Cerebellar nuclear complex (tissue), 1 donor: ENCODE results near the gene VPS26B.
"Not testable (repeated sequence)": the region's sequence is repeated elsewhere in the genome, so short reads cannot be mapped to it uniquely, and the experiment has no call there.

ENCODE experiments used
- DNase-seq, 2 experiments: peaks; one replicate each; lab custom pipeline; 2025; lab: John Stamatoyannopoulos, UW

Gene VPS26B

GRCh38 chr11:134223836-134224709 is at the start of gene VPS26B, which contains the start of gene NCAPD3:
Gene VPS26B (plus strand): TSS chr11:134224671. CDS start chr11:134225123, 452 bp downstream.
Gene NCAPD3 (minus strand): TSS chr11:134223967. CDS start chr11:134223926, 41 bp downstream.
- DNase-seq, result peak; percentile 35 to 89

- DNase-seq, result no peak
These were observed 48.2 kb upstream of the VPS26B start for GRCh38 chr11:134176284-134176683.

- DNase-seq, result no peak
These were observed 46.3 kb upstream of the VPS26B start for GRCh38 chr11:134178032-134178674.

- DNase-seq, result no peak
These were observed 42.8 kb upstream of the VPS26B start for GRCh38 chr11:134181707-134182106.

- DNase-seq, result not testable (repeated sequence)
These were observed 36.4 kb upstream of the VPS26B start for GRCh38 chr11:134188092-134188491.

- no peak for DNase-seq
These were observed 27.7 kb upstream of the VPS26B start for GRCh38 chr11:134196756-134197155.

GRCh38 chr11:134199531-134199930 is 24.9 kb upstream of the VPS26B start:
- DNase-seq, result no peak

- DNase-seq, result no peak
These were observed 23.8 kb upstream of the VPS26B start for GRCh38 chr11:134200688-134201087.

GRCh38 chr11:134202661-134203060 is 21.8 kb upstream of the VPS26B start:
- no peak for DNase-seq

- no peak for DNase-seq
These were observed 18.7 kb upstream of the VPS26B start for GRCh38 chr11:134205729-134206128.

GRCh38 chr11:134206185-134206584 is 18.3 kb upstream of the VPS26B start:
- DNase-seq, result no peak

- DNase-seq, result no peak
These were observed 16.8 kb upstream of the VPS26B start for GRCh38 chr11:134207538-134208239.

- no peak for DNase-seq
These were observed 8.6 kb upstream of the VPS26B start for GRCh38 chr11:134215836-134216235.

GRCh38 chr11:134216816-134217215 is 7.7 kb upstream of the VPS26B start:
- DNase-seq, result no peak

GRCh38 chr11:134223121-134223520 is 1.4 kb upstream of the VPS26B start:
- DNase-seq, result no peak

GRCh38 chr11:134224710-134225664 is 516 bp downstream of the VPS26B start:
- DNase-seq, result no peak

GRCh38 chr11:134226806-134227325 is 2.4 kb downstream of the VPS26B start:
- no peak for DNase-seq

- no peak for DNase-seq
These were observed 4.2 kb downstream of the VPS26B start for GRCh38 chr11:134228625-134229024.

GRCh38 chr11:134229126-134229790 is 4.8 kb downstream of the VPS26B start:
- no peak for DNase-seq

GRCh38 chr11:134230339-134230738 is 5.9 kb downstream of the VPS26B start:
- DNase-seq, result no peak
